K562 (cell line): Measurements from ENCODE around the gene OR51V1. TPM values are rescaled to one million over a fixed set of nuclear protein-coding genes. Genes with fewer than 3 reads are reported as not detected.

Experiments used
- ARHGAP35 ChIP-seq: fragments of 450-650 bp; IDR thresholded peaks from 2 replicates; pipeline ENCODE4 v1.6.1; 2018; ENCODE audit not compliant: partially characterized antibody
- BHLHE40 ChIP-seq: IDR thresholded peaks from 2 replicates; pipeline ENCODE4 v1.6.1; 2011; ENCODE audit warnings: low read length, improper control_type of control experiment
- FOXJ3 ChIP-seq: sonication (generic); formaldehyde crosslinking; IDR thresholded peaks from 2 replicates; pipeline ENCODE4 v1.4.0; 2020; ENCODE audit warnings: mild to moderate bottlenecking, missing genetic modification reagents
- FOXP1 ChIP-seq: sonication (generic); formaldehyde crosslinking; IDR thresholded peaks from 2 replicates; pipeline ENCODE4 v1.8.0; 2022; ENCODE audit warnings: mild to moderate bottlenecking, missing genetic modification reagents
- KDM4B ChIP-seq, 2 experiments: fragments of 450-650 bp in 1 of 2; sonication (generic) in 1 of 2; IDR thresholded peaks; 2 replicates each; pipeline ENCODE4 v1.6.1; 2016 to 2017; ENCODE audit warnings: borderline replicate concordance in 2 of 2, antibody characterized with exemption in 1 of 2, low read depth in 1 of 2, mild to moderate bottlenecking in 1 of 2
- LCOR ChIP-seq: sonication (generic); formaldehyde crosslinking; IDR thresholded peaks from 2 replicates; pipeline ENCODE4 v1.8.0; 2022; ENCODE audit warnings: mild to moderate bottlenecking, missing genetic modification reagents
- NCOA2 ChIP-seq, 2 experiments: fragments of 450-650 bp; IDR thresholded peaks; 2 replicates each; pipeline ENCODE4 v1.6.1; 2018; ENCODE audit warnings: mild to moderate bottlenecking in 2 of 2, moderate library complexity in 1 of 2; ENCODE audit not compliant: partially characterized antibody in 2 of 2
- NR1H2 ChIP-seq: sonication (generic); formaldehyde crosslinking; IDR thresholded peaks from 2 replicates; pipeline ENCODE4 v1.4.0; 2020; ENCODE audit warnings: mild to moderate bottlenecking, missing genetic modification reagents
- RBM15 ChIP-seq: fragments of 200-400 bp; formaldehyde crosslinking; IDR thresholded peaks from 2 replicates; pipeline ENCODE4 v1.6.1; 2018; ENCODE audit warnings: mild to moderate bottlenecking, low read length, moderate library complexity; ENCODE audit not compliant: insufficient read depth
- SIN3B ChIP-seq: fragments of 450-650 bp; IDR thresholded peaks from 2 replicates; pipeline ENCODE4 v1.6.1; 2017; ENCODE audit warnings: low read depth, mild to moderate bottlenecking, moderate library complexity
- SMARCA5 ChIP-seq: fragments of 450-650 bp; IDR thresholded peaks from 2 replicates; pipeline ENCODE4 v1.6.1; 2016
- TAF1 ChIP-seq: IDR thresholded peaks from 2 replicates; pipeline ENCODE4 v1.6.1; 2011; ENCODE audit warnings: mild to moderate bottlenecking, low read length, moderate library complexity; ENCODE audit not compliant: insufficient read depth, control insufficient read depth, severe bottlenecking; ENCODE audit errors: extremely low read depth
- TAF15 ChIP-seq: fragments of 200-400 bp; formaldehyde crosslinking; IDR thresholded peaks from 2 replicates; pipeline ENCODE4 v1.6.1; 2017; ENCODE audit warnings: mild to moderate bottlenecking, low read depth, low read length, moderate library complexity
- THRAP3 ChIP-seq: fragments of 450-650 bp; IDR thresholded peaks from 2 replicates; pipeline ENCODE4 v1.6.1; 2016; ENCODE audit warnings: mild to moderate bottlenecking, inconsistent platforms, borderline replicate concordance
- ZNF23 ChIP-seq: fragments of 250-450 bp; sonication (Bioruptor Pico); IDR thresholded peaks from 2 replicates; pipeline ENCODE4 v1.4.0; 2020; ENCODE audit warnings: mild to moderate bottlenecking
- ZNF311 ChIP-seq: fragments of 250-450 bp; sonication (Bioruptor Pico); IDR thresholded peaks from 2 replicates; pipeline ENCODE4 v1.4.0; 2020; ENCODE audit warnings: mild to moderate bottlenecking, moderate library complexity
- ZNF583 ChIP-seq: fragments of 250-450 bp; sonication (Bioruptor Pico); IDR thresholded peaks from 2 replicates; pipeline ENCODE4 v1.4.0; 2020
- polyA plus RNA-seq, 8 experiments: library from polyadenylated mRNA; depleted of rRNA in 4 of 8; stranded (reverse) in 5 of 8; unstranded in 3 of 8; fragments of >200 nt; fragmentation: Nextera tagmentation in 2 of 8; fragmentation: Illumina TruSeq in 1 of 8; extraction: Ambion mirVana in 2 of 8; extraction: Trizol in 1 of 8; gene quantifications; 2 replicates each; pipeline versions ENCODE4 v1.2.1 to v1.2.3, GENCODE V29; 2011 to 2014; ENCODE audit warnings: inconsistent platforms in 1 of 8, missing spikeins in 1 of 8
- total RNA-seq, 7 experiments: library from RNA; depleted of rRNA in 6 of 7; stranded (reverse); fragments of >200 nt in 6 of 7; fragmentation: Illumina TruSeq in 2 of 7; extraction: Trizol in 2 of 7; gene quantifications; 2 replicates each; pipeline versions ENCODE4 v1.2.1 to v1.2.3, GENCODE V29; 2011 to 2021; ENCODE audit warnings: low replicate concordance in 1 of 7
- TF ChIP-seq, protein P1 (sequence below): fragments of 450-650 bp; formaldehyde crosslinking; IDR thresholded peaks from 2 replicates; pipeline ENCODE4 v1.4.0; 2022; ENCODE audit warnings: mild to moderate bottlenecking, moderate library complexity
- TF ChIP-seq, protein P2 (sequence below): fragments of 450-650 bp; formaldehyde crosslinking; conservative IDR thresholded peaks from 2 replicates; pipeline ENCODE4 v1.4.0; 2022; ENCODE audit warnings: mild to moderate bottlenecking, missing genetic modification characterization
- TF ChIP-seq, protein P3 (sequence below): fragments of 450-650 bp; IDR thresholded peaks from 2 replicates; pipeline ENCODE4 v1.7.0; 2016; ENCODE audit warnings: borderline replicate concordance
- TF ChIP-seq, protein P4 (sequence below): sonication (generic); formaldehyde crosslinking; IDR thresholded peaks from 2 replicates; pipeline ENCODE4 v1.8.0; 2023; ENCODE audit warnings: missing genetic modification reagents, mild to moderate bottlenecking, borderline replicate concordance

The OR51V1 gene
- total and polyA plus RNA-seq, 9 of the 15 experiments (the other 6 are each of a cell fraction or from before 2014, with no cell fraction given): not detected

DNA sequence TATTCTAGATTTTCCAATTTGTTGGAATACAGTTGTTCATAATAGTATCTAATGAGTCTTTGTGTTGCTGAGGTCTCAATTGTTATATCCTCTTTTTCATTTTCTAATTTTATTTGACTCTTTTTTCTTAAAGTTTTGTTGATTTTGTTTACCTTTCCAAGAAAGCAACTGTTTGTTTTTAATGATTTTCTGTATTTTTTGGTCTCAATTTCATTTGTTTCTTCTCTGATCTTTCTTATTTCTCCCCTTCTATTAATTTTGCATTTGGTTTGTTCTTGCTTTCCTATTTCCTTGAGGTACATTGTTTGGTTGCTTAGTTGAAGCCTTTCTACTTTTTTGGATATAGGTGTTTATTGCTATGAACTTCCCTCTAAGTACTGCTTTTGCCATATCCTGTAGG lies 40.7 kb downstream of the OR51V1 start (continued):
- TF ChIP-seq ZNF23 (CRISPR knock-in tag): no peak
- TF ChIP-seq THRAP3: 0 out of 2 replicates have a peak, but pooled peaks have one; percentile 42
- no peak for TF ChIP-seq ZNF583
- TF ChIP-seq, protein P1, sequence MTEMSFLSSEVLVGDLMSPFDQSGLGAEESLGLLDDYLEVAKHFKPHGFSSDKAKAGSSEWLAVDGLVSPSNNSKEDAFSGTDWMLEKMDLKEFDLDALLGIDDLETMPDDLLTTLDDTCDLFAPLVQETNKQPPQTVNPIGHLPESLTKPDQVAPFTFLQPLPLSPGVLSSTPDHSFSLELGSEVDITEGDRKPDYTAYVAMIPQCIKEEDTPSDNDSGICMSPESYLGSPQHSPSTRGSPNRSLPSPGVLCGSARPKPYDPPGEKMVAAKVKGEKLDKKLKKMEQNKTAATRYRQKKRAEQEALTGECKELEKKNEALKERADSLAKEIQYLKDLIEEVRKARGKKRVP (CRISPR knock-in tag): no peak
- TF ChIP-seq, protein P2, sequence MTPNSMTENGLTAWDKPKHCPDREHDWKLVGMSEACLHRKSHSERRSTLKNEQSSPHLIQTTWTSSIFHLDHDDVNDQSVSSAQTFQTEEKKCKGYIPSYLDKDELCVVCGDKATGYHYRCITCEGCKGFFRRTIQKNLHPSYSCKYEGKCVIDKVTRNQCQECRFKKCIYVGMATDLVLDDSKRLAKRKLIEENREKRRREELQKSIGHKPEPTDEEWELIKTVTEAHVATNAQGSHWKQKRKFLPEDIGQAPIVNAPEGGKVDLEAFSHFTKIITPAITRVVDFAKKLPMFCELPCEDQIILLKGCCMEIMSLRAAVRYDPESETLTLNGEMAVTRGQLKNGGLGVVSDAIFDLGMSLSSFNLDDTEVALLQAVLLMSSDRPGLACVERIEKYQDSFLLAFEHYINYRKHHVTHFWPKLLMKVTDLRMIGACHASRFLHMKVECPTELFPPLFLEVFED (CRISPR knock-in tag): no peak
- peak in 1 of 2 experiments; percentile 91; a peak in 1 of 4 replicates for TF ChIP-seq KDM4B (IDR thresholded peaks at IDR 0.05; ENCODE audit: borderline replicate concordance in 2 of 2, low read depth in 1 of 2)
- no peak for TF ChIP-seq ZNF311 (CRISPR knock-in tag)
- no peak for TF ChIP-seq SIN3B
- no peak for TF ChIP-seq RBM15
- TF ChIP-seq, protein P3, sequence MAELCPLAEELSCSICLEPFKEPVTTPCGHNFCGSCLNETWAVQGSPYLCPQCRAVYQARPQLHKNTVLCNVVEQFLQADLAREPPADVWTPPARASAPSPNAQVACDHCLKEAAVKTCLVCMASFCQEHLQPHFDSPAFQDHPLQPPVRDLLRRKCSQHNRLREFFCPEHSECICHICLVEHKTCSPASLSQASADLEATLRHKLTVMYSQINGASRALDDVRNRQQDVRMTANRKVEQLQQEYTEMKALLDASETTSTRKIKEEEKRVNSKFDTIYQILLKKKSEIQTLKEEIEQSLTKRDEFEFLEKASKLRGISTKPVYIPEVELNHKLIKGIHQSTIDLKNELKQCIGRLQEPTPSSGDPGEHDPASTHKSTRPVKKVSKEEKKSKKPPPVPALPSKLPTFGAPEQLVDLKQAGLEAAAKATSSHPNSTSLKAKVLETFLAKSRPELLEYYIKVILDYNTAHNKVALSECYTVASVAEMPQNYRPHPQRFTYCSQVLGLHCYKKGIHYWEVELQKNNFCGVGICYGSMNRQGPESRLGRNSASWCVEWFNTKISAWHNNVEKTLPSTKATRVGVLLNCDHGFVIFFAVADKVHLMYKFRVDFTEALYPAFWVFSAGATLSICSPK: peak; percentile 37; the same call in 1 of the 2 replicates
- TF ChIP-seq FOXP1: no peak
- TF ChIP-seq, protein P4, sequence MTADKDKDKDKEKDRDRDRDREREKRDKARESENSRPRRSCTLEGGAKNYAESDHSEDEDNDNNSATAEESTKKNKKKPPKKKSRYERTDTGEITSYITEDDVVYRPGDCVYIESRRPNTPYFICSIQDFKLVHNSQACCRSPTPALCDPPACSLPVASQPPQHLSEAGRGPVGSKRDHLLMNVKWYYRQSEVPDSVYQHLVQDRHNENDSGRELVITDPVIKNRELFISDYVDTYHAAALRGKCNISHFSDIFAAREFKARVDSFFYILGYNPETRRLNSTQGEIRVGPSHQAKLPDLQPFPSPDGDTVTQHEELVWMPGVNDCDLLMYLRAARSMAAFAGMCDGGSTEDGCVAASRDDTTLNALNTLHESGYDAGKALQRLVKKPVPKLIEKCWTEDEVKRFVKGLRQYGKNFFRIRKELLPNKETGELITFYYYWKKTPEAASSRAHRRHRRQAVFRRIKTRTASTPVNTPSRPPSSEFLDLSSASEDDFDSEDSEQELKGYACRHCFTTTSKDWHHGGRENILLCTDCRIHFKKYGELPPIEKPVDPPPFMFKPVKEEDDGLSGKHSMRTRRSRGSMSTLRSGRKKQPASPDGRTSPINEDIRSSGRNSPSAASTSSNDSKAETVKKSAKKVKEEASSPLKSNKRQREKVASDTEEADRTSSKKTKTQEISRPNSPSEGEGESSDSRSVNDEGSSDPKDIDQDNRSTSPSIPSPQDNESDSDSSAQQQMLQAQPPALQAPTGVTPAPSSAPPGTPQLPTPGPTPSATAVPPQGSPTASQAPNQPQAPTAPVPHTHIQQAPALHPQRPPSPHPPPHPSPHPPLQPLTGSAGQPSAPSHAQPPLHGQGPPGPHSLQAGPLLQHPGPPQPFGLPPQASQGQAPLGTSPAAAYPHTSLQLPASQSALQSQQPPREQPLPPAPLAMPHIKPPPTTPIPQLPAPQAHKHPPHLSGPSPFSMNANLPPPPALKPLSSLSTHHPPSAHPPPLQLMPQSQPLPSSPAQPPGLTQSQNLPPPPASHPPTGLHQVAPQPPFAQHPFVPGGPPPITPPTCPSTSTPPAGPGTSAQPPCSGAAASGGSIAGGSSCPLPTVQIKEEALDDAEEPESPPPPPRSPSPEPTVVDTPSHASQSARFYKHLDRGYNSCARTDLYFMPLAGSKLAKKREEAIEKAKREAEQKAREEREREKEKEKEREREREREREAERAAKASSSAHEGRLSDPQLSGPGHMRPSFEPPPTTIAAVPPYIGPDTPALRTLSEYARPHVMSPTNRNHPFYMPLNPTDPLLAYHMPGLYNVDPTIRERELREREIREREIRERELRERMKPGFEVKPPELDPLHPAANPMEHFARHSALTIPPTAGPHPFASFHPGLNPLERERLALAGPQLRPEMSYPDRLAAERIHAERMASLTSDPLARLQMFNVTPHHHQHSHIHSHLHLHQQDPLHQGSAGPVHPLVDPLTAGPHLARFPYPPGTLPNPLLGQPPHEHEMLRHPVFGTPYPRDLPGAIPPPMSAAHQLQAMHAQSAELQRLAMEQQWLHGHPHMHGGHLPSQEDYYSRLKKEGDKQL (CRISPR knock-in tag): no peak
- no peak for TF ChIP-seq FOXJ3 (CRISPR knock-in tag)
- no peak for TF ChIP-seq NR1H2 (CRISPR knock-in tag)
- TF ChIP-seq TAF1: no peak
- no peak for TF ChIP-seq TAF15
- TF ChIP-seq BHLHE40: no peak
- TF ChIP-seq ARHGAP35: peak; percentile 30
- TF ChIP-seq SMARCA5: peak; percentile 42; the same call in 1 of the 2 replicates
- TF ChIP-seq NCOA2 (IDR thresholded peaks at IDR 0.05; ENCODE audit: partially characterized antibody in 2 of 2): peak in 1 of 2 experiments; percentile 6
- no peak for TF ChIP-seq LCOR (CRISPR knock-in tag)
